Left renal cortex interstitium (tissue), 4 donors: ENCODE data around the gene MOCS3. TPM values are rescaled to one million over a fixed set of nuclear protein-coding genes. Genes with fewer than 3 reads are reported as not detected.

Source experiments
- DNase-seq, 4 donors: peaks; one replicate each; pipeline ENCODE4 v3.0.0-alpha.2; 2013; ENCODE audit warnings: low read depth in 4 of 4, low spot score in 2 of 4, missing footprints in 1 of 4
- polyA plus RNA-seq, 4 donors: library from polyadenylated mRNA; unstranded; fragments of 120-200 nt; gene quantifications; one replicate each; pipeline ENCODE4 v1.2.1, GENCODE V29; 2013; ENCODE audit not compliant: insufficient read length in 4 of 4

Gene MOCS3
- polyA plus RNA-seq, 4 donors: 4.5 to 5.6 (median 5.0) TPM

GRCh38 chr20:50980071-50980681 is 21.6 kb downstream of the MOCS3 start:
- DNase-seq: no peak

DNA sequence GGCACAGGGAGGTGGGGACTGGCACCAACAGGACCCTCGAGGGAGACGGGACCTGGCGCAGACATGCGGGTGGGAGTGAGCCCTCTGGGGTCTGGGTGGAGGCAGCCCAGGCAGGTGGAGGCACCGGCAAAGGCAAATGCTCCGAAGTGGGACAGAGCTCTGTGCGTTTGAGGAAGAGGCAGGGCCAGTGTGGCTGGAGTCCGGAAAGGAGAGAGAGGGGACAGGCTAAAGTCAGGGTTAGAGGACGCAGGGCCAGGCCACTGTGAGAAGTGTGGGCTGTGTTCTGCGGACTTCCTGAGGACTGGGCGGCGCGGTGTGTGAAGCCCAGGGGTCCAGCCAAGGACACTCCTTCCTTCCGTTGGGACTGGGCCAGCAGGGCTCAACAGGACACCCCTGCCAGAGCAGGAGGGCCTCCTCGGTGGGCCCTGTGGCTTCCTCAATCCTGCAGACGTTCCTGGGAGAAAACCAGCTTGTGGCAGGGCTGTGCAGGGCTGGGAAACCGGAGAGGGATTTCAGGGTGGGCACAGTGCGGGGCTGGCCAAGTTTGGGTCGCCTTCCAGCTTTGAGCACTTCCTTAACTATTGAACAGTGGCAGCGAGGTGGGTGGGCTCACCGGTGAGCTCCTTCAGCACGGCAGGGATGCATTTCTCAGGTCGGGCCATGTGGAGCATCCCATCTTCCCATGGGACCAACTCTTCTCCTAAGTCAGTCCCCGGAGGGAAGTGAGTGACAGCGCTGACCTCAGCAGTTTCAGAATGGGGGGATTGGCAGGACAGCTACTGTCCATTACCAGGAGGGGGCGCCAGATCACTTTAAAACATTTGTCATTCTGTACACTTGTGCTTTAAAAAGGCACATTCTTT is 22.5 kb downstream of the MOCS3 start:
- DNase-seq: peak in 1 of 4 donors; percentile 49

GRCh38 chr20:50981714-50982048 is 23.1 kb downstream of the MOCS3 start:
- no peak for DNase-seq

DNA sequence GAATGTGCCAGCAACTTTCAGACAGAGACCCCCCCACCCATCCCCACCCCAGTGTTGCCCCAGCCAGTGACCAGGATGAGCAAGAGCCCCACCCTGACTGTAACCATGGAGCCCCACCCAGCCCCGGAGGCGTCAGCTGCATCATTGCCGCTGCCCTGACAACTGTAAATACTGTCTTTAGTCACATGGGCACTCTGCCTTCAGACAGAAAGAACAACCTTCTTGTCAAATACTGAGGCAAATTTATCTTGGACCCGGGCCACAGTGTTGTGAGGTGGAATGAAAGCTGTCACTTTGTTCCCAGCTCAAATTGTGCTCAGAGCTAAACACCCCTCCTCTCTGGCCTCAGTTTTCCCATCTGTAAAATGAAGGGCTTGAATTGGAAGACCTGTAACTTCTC is 23.7 kb downstream of the MOCS3 start:
- no peak for DNase-seq

GRCh38 chr20:50983321-50983720 is 24.7 kb downstream of the MOCS3 start:
- DNase-seq: no peak

DNA sequence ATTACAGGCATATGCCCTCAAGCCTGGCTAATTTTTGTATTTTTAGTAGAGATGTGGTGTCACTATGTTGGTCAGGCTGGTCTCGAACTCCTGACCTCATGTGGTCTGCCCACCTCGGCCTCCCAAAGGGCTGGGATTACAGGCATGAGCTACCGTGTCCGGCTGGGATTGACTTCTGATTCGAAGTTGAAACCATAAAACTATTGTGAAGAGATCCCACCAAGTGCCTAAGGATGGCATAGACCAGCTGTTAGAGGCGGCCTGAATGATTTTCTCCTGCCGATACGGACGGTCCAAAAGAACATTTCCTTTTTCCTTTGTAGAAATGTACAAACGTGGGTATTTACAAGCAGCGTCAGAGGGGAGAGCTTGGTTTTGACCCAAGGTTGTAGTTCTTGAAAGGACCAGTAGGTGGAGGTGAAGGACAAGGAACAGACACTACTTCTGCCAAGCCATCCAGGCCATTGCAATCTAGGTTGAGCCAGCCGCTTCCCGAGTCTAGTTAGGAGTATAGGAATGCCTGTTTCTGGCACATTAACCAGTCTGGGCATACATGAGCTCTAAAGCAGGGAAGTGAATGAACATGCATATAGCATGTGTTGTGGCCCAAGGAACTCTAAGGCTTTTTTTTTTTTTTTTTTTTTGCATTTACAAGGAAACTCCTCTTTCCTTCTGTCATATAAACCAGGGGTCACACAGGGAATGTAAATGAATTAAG is 29.0 kb downstream of the MOCS3 start:
- DNase-seq: peak in 2 of 4 donors; percentile 77 to 88

DNA sequence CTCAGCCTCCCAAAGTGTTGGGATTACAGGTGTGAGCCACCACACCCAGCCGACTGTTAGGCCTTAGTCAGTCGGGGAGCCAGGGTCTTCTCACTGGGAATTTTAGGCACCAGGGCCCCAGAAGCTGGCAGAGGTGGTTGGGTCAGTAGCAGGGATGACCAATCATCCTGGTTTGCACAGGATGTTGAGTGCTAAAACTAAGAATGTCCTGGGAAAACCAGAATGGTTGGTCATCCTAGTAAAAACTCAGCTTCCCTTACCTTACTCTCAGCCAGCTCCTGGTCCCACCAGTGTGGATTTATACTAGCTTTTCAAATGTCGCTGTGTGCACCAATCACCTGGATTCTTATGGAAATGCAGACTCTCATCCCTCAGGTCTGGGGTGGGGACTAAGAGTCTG is 32.5 kb downstream of the MOCS3 start:
- no peak for DNase-seq

GRCh38 chr20:50992336-50992732 is 33.7 kb downstream of the MOCS3 start:
- DNase-seq: no peak

GRCh38 chr20:50992733-50993457 is 34.3 kb downstream of the MOCS3 start:
- DNase-seq: no peak

DNA sequence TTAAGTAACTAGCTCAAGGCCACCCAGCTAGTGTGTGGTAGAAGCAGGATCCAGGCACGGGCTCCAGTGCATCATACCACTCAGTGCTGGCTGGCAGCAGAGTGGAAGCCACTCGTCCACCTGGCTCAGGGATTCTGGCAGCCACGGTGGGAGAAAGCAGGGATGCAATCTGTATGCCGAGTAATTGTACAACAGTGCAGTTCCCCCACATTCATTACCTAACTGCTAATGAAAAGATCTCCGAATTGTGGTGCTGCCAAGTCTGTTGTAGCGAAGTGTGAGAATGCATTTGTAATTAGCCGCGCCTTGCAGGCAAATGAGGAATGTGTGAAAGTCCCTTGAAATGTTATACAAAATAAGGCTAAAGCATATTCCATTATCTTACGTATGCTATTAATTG is 35.3 kb downstream of the MOCS3 start:
- no peak for DNase-seq

DNA sequence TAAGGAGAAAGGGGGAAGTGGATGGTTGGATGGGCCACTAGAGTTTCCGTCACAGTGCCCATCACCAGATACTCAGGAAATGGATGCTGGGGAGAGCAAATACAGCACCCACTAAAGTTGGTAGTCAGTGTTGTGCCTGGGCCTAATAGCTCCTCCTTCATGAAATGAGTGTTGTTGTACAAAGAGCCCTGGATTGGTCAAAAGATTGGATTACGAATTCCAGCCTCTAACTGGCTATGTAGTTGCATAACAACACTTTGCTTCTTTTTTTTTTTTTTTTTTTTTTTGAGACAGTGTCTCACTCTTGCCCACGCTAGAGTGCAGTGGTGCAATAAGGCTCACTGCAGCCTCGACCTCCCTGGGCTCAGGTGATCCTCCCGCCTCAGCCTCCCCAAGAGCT is 36.9 kb downstream of the MOCS3 start:
- no peak for DNase-seq

DNA sequence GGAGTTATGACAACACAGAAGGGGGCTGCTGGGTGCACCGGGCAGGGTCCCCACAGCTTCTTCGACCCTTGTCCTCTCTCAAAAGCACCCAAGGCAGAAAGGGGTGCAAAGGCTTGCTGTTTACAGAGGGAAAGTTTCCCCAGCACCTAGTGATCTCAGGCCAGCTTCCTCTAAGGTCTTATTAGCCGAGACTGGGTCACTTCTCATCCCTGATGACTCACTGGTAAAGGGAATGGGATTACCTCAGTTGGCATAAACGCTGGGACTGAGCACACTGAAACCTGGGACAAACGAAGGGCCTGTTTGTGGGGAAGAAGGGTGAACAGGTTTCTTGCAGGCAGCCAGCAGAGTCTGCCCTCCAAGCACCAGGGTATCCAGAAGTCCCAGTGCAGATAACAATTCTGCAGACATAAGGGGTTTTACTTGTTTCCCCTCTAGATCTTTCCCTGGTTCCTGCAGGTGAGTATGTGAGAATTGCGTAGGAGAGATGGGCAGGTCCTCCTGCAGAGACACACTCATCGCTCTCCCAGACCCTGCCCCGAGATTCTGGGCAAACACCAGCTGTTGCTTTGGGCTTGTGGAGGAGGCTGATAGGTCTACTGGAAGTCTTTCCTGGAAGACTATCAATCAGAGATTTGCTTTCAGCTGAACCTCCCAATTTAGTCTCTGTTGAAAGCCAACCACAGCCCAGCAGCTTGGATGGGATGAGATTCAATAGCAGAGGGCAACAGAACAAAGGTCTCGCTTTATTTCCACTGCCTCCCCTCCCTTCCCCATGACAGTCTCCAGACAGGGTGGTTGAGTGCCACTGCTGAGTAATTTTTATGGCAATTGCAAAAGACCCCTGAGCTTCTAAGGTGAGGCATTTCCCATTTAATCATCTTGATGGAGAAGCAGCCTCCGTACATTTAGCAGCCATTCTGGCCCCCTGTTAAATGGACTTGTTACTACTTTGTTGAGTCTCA is 38.6 kb downstream of the MOCS3 start:
- DNase-seq: no peak

DNA sequence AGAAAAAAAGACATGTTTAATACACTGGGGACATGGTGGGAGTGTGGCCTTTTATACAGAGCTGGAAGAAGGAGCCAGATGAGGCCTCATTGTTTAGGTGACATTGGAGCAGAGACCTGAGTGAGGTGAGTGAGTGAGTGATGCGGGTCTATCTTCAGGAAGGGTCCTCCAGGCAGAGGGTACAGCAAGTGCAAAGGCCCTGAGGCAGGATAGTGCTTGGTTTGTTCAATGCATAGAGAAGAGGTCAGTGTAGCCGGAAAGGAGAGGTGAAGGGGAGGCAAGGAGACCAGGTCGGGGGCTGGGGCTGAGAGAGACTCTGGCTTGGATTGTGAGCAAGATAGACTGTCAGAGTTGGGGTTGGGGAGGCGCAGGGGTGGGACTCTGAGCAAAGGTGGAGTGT is 40.7 kb downstream of the MOCS3 start:
- DNase-seq: no peak

DNA sequence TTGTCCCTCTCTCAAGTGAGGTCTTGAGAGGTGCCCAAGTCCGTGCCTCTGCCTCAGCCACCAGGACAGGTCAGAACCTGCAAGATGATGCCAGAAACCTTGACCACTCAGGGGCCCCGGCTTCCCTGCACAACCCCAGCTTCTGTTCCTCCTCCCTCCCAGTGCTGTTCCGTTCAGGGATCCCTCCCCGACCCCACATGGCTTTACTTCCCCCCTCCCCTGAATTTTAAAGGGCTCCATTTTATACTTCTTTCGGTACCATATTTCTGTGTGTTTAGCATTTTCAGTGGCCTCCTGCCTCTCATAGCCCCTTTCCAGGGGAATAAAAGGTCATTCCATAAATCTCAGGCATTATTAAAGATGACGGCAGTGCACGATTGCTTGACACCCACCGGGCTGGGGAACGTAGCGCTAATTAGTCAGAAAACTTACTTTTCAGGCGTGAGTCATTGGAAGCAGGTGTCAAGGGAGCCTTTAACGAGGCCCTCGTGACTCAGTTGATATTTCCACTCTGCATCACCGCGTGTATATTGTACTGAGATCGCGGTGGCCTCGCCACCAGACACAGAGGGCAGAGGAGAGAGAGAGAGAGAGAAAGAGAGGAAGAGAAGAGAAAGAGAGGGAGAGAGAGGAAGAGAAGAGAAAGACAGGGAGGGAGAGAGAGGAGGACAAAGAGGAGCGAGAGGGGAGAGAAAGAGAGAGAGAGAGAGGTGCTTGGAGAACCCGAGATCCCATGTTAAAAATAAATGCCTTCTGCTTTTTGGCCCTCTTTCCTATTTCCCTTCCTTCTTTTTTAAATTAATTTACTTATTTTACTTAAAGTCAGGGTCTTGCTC is 43.0 kb downstream of the MOCS3 start:
- DNase-seq: no peak

DNA sequence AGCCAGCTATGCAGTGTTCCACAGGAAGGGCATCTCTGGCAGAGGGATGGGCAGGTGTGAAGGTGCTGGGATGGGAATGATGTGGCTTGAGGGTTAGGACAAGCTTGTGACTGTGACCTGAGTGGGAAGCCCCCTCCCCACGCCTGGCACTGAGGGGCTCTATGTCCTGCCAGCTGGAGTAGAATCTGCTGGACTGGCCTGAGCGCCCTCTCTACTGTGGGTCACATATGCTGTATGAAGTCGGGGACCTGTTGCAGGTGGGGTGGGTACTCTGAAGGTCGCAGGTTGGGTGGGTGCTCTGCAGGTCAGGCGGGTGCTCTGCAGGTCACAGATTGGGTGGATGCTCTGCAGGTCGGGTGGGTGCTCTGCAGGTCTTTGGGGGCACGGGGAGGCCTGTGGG is 44.0 kb downstream of the MOCS3 start:
- no peak for DNase-seq

DNA sequence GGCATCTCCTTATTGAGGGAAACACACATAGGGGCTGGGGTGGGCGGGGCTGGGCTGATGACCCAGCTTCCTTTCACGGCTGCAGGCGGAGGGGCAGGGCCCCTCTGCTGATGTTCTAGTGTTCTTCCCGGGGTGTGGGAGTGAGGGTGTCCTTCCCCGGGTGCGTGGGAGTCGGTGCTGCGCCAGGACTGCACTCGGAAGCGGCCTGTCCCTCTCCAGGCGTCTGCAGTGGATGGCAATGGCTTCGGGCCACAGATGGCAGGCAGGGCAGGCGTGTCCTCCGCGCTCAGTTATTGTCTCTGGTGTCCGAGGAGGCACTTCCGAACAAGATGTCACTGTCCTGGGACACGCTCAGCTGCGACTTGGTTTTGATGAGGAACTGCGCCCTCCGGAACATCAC is 45.1 kb downstream of the MOCS3 start:
- no peak for DNase-seq

DNA sequence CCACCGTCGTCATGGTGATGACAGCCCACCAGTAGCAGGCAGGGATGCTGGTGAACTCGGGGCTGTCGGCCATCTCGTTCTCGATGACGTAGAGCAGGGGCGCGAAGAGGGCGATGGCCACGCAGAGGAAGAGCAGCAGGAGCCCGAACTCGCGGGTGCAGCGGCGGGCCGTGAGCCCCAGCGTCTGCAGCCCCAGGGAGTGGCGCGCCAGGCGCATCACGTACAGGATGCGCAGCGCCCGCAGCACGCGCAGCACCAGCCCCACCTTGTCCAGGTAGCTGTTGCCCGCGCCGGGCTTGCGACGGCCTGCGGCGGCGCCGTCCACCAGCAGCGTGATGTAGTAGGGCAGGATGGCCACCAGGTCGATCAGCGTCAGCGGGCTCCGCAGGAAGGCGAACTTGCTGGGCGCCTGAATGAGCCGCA is 45.7 kb downstream of the MOCS3 start:
- no peak for DNase-seq

DNA sequence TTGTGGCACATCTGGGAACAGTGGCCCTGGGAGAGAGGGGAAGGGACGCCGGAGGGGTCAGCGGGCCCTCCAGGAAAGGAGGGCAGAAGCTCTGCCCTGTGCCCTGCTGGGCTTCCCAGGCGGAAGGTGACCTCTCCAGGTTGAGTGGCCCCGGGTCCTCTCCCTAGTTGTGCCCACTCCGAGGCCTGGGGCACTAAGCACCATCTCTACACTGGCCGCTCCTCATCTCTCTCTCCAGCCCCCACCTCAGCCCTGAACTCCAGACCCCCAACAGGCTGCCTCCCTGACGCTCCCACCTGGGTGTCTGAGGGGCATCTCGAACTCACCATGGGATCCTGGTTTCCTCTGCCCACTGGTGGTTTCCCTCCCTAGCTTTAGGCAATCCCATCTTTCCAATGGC is 46.2 kb downstream of the MOCS3 start:
- DNase-seq: no peak

GRCh38 chr20:51005214-51005613 is 46.6 kb downstream of the MOCS3 start:
- no peak for DNase-seq
